ENCODE data around the gene ABCC1.
"Not testable (repeated sequence)": the region's sequence is repeated elsewhere in the genome, so short reads cannot be mapped to it uniquely, and the experiment has no call there.

Gene ABCC1

GRCh38 chr16:16189842-16190241, 240.4 kb downstream of the ABCC1 start:
- DNase-seq (ENCODE audit: low spot score): no peak

- DNase-seq (ENCODE audit: low spot score): no peak
These were observed 241.1 kb downstream of the ABCC1 start for GRCh38 chr16:16190546-16190945.

- DNase-seq (ENCODE audit: low spot score): not testable (repeated sequence)
These were observed 241.6 kb downstream of the ABCC1 start for GRCh38 chr16:16190966-16191365.

GRCh38 chr16:16191493-16192167, 242.2 kb downstream of the ABCC1 start:
- no peak for DNase-seq (ENCODE audit: low spot score)

Data from CD4-positive, alpha-beta T cell treated with Interleukin-6 at 100 ng/mL for 8 hours (primary cell).